Measurements from ENCODE around the gene AGBL4. TPM values are rescaled to one million over a fixed set of nuclear protein-coding genes. Genes with fewer than 3 reads are reported as not detected.

AGBL4 gene
- total RNA-seq (2014; rRNA removed; shearing (Covaris generic)): not detected in 2 replicates
- polyA plus RNA-seq (2016; fragmentation: Nextera tagmentation; extraction: Ambion mirVana): not detected in 2 replicates

- H4K20me1 ChIP-seq (ENCODE audit: insufficient read depth): no peaks in the 10 kb centered on the region
- no peaks in the 10 kb centered on the region for H3K4me1 ChIP-seq (ENCODE audit: insufficient read depth)
- no peaks in the 10 kb centered on the region for H3K9me3 ChIP-seq (ENCODE audit: low read depth)
- no peaks in the 10 kb centered on the region for H3K79me2 ChIP-seq (ENCODE audit: insufficient read depth)
- H2AFZ ChIP-seq: peak within 1 kb of the TSS; percentile 75
- peak; percentile 25 for DNase-seq
- peak within 1 kb of the TSS; percentile 20 for H3K4me2 ChIP-seq (ENCODE audit: unreplicated experiment)
- no peak within 1 kb of the TSS for H3K9ac ChIP-seq
- TF ChIP-seq EZH2phosphoT487 (IDR thresholded peaks at IDR 0.05; ENCODE audit: insufficient read depth, low read depth): no peak
- no peak for TF ChIP-seq EZH2 (IDR thresholded peaks at IDR 0.05; ENCODE audit: insufficient read depth, poor library complexity, severe bottlenecking)
- no peaks in the 10 kb centered on the region for H3F3A ChIP-seq (ENCODE audit: insufficient read depth)
- 20 to 23% methylated on average over 32 to 50 of the region's 56 CpGs for WGBS, 2 experiments (ENCODE audit: low coverage in 1 of 2, low lambda C conversion rate in 2 of 2, missing lambda C conversion rate in 2 of 2)
- H3K4me3 ChIP-seq: peak within 1 kb of the TSS; percentile 61
- no peak within 1 kb of the TSS for H3K27ac ChIP-seq
- H3K27me3 ChIP-seq (replicated peaks; ENCODE audit: insufficient read depth): no peaks in the 10 kb centered on the region
- no peaks in the 10 kb centered on the region for H3K36me3 ChIP-seq (ENCODE audit: low read depth)
- in situ Hi-C loops (cut with MboI): no loop called here
- H3K9me2 ChIP-seq (ENCODE audit: insufficient read depth): no peaks in the 10 kb centered on the region
Observed at GRCh38 chr1:50023292-50024159, at the start of gene AGBL4. Gene AGBL4 (minus strand): TSS chr1:50023954.

DNA sequence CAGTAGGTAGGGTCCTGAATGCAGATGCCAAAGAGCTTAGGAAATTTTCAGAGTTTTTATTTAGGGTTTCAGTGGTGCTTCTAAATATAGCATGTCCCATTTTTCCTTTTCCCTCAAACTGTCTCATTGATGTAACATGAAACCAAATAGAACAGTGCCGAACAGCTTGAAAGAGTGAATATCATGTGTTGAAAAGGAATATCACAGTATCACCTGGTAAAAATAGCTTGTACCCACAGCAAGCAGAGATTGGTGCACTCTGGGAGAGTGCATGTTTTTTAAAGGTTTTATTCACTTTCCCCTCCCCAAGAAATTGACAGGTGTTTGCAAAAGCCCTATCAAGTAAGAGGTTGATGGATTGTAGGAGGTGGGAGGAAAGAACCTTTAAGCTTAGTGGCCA, 43.1 kb upstream of the AGBL4 start:
- in situ Hi-C loops (cut with MboI): no loop called here
- Histone ChIP-seq H3K36me3 (ENCODE audit: low read depth) (no peaks in the 10 kb centered on the region), H4K20me1 (ENCODE audit: insufficient read depth) (no peaks in the 10 kb centered on the region), H3K27ac (no peak overlapping the region), H3K4me3 (no peak overlapping the region), H2AFZ (no peak overlapping the region), H3K79me2 (ENCODE audit: insufficient read depth) (no peaks in the 10 kb centered on the region), H3K9me3 (ENCODE audit: low read depth) (no peaks in the 10 kb centered on the region), H3F3A (ENCODE audit: insufficient read depth) (no peaks in the 10 kb centered on the region), H3K4me1 (ENCODE audit: insufficient read depth) (no peaks in the 10 kb centered on the region), H3K4me2 (ENCODE audit: unreplicated experiment) (no peak overlapping the region), H3K9ac (no peak overlapping the region), H3K9me2 (ENCODE audit: insufficient read depth) (no peaks in the 10 kb centered on the region), H3K27me3 (replicated peaks; ENCODE audit: insufficient read depth) (no peaks in the 10 kb centered on the region)
- no peak for DNase-seq
- no peak for TF ChIP-seq EZH2 (IDR thresholded peaks at IDR 0.05; ENCODE audit: insufficient read depth, poor library complexity, severe bottlenecking)
- no peak for TF ChIP-seq EZH2phosphoT487 (IDR thresholded peaks at IDR 0.05; ENCODE audit: insufficient read depth, low read depth)
- 0 to 3% methylated on average over 1 of the region's 1 CpG for WGBS, 2 experiments (ENCODE audit: low coverage in 1 of 2, low lambda C conversion rate in 2 of 2, missing lambda C conversion rate in 2 of 2)

DNA sequence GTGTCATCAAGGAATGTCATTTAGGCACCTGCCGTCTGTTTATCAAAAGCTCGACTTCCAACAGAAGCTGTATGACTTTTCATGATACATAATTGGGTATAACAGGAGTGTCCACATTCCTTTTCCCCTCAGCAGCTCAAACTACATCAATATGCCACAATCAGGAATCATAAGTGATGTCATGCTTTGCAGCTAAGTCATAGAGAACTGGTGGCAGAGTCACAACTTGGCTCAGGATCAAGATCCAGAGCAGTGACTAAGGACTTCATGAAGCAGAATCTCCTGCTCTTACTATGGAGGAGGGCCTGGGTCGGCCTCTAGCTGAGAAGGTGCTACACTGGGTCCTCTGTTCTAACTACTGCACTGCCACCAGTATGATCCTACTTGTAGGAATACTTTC, 36.5 kb upstream of the AGBL4 start:
- 35 to 52% methylated on average over 3 of the region's 3 CpGs for WGBS, 2 experiments (ENCODE audit: low coverage in 1 of 2, low lambda C conversion rate in 2 of 2, missing lambda C conversion rate in 2 of 2)
- DNase-seq: peak; percentile 3
- no peaks in the 10 kb centered on the region for H3K4me1 ChIP-seq (ENCODE audit: insufficient read depth)

GRCh38 chr1:50048791-50049190, 25.0 kb upstream of the AGBL4 start:
- Histone ChIP-seq H3K9me3 (ENCODE audit: low read depth) (no peaks in the 10 kb centered on the region), H3K36me3 (ENCODE audit: low read depth) (no peaks in the 10 kb centered on the region), H3K4me1 (ENCODE audit: insufficient read depth) (no peaks in the 10 kb centered on the region), H3K9me2 (ENCODE audit: insufficient read depth) (no peaks in the 10 kb centered on the region), H3F3A (ENCODE audit: insufficient read depth) (no peaks in the 10 kb centered on the region), H3K79me2 (ENCODE audit: insufficient read depth) (no peaks in the 10 kb centered on the region), H4K20me1 (ENCODE audit: insufficient read depth) (no peaks in the 10 kb centered on the region), H2AFZ (no peak overlapping the region), H3K27me3 (replicated peaks; ENCODE audit: insufficient read depth) (peaks cover 6% of the 10 kb centered on the region; the same call in 1 of the 2 replicates), H3K9ac (no peak overlapping the region), H3K4me3 (no peak overlapping the region), H3K4me2 (ENCODE audit: unreplicated experiment) (no peak overlapping the region), H3K27ac (no peak overlapping the region)
- TF ChIP-seq EZH2 (IDR thresholded peaks at IDR 0.05; ENCODE audit: insufficient read depth, poor library complexity, severe bottlenecking): no peak
- TF ChIP-seq EZH2phosphoT487 (IDR thresholded peaks at IDR 0.05; ENCODE audit: insufficient read depth, low read depth): no peak
- no peak for DNase-seq
- in situ Hi-C loops (cut with MboI): no loop called here
- 39 to 55% methylated on average over 2 of the region's 2 CpGs for WGBS, 2 experiments (ENCODE audit: low coverage in 1 of 2, low lambda C conversion rate in 2 of 2, missing lambda C conversion rate in 2 of 2)

More for the DNA sequence above, 36.5 kb upstream of the AGBL4 start:
- no peaks in the 10 kb centered on the region for H3K9me3 ChIP-seq (ENCODE audit: low read depth)
- H3K9me2 ChIP-seq (ENCODE audit: insufficient read depth): no peaks in the 10 kb centered on the region
- H3K79me2 ChIP-seq (ENCODE audit: insufficient read depth): no peaks in the 10 kb centered on the region
- H3K4me3 ChIP-seq: no peak overlapping the region
- no peak overlapping the region for H2AFZ ChIP-seq
- no peak overlapping the region for H3K27ac ChIP-seq
- in situ Hi-C loops (cut with MboI): no loop called here
- H3K36me3 ChIP-seq (ENCODE audit: low read depth): no peaks in the 10 kb centered on the region
- H3K9ac ChIP-seq: no peak overlapping the region
- H3F3A ChIP-seq (ENCODE audit: insufficient read depth): no peaks in the 10 kb centered on the region
- H4K20me1 ChIP-seq (ENCODE audit: insufficient read depth): no peaks in the 10 kb centered on the region
- TF ChIP-seq EZH2 (IDR thresholded peaks at IDR 0.05; ENCODE audit: insufficient read depth, poor library complexity, severe bottlenecking) (no peak), EZH2phosphoT487 (IDR thresholded peaks at IDR 0.05; ENCODE audit: insufficient read depth, low read depth) (no peak)
- no peaks in the 10 kb centered on the region for H3K27me3 ChIP-seq (replicated peaks; ENCODE audit: insufficient read depth)
- no peak overlapping the region for H3K4me2 ChIP-seq (ENCODE audit: unreplicated experiment)

Data from GM23248 (cell line).